Choroid plexus epithelial cell (primary cell): ENCODE data around the gene RBMS2.
A peak's percentile ranks its signal among the peaks of the same experiment; 100 is the strongest.

Experiments used
- DNase-seq: peaks from one replicate; pipeline ENCODE4 v3.0.0-alpha.2; 2010; ENCODE audit warnings: low read depth
- H3K4me3 ChIP-seq: 2 replicates; pipeline ENCODE4 v1.5.1; 2011; ENCODE audit warnings: low read depth, mild to moderate bottlenecking, control low read depth, low read length, moderate library complexity
- CTCF ChIP-seq: conservative IDR thresholded peaks from 2 replicates; pipeline ENCODE4 v1.5.1; 2011; ENCODE audit warnings: low read depth, mild to moderate bottlenecking, control low read depth, inconsistent platforms, low read length, moderate library complexity

The RBMS2 gene

GRCh38 chr12:56599041-56599440 is 77.4 kb downstream of the RBMS2 start:
- DNase-seq = no peak
- no peak for TF ChIP-seq CTCF
- no peak overlapping the region for H3K4me3 ChIP-seq

- no peak for DNase-seq
- no peak for TF ChIP-seq CTCF
- no peak overlapping the region for H3K4me3 ChIP-seq
Observed at GRCh38 chr12:56599797-56600196, 78.2 kb downstream of the RBMS2 start.

- no peak for DNase-seq
- no peak overlapping the region for H3K4me3 ChIP-seq
- no peak for TF ChIP-seq CTCF
Observed at GRCh38 chr12:56600753-56601152, 79.1 kb downstream of the RBMS2 start.

- peak; percentile 27 for TF ChIP-seq CTCF
- DNase-seq = peak; percentile 36
- H3K4me3 ChIP-seq = no peak overlapping the region
Observed at GRCh38 chr12:56601503-56601902, 79.9 kb downstream of the RBMS2 start.

- TF ChIP-seq CTCF = no peak
- peak; percentile 28 for DNase-seq
- H3K4me3 ChIP-seq = no peak overlapping the region
Observed at GRCh38 chr12:56602239-56602638, 80.6 kb downstream of the RBMS2 start.

GRCh38 chr12:56604355-56604754 is 82.7 kb downstream of the RBMS2 start:
- DNase-seq = no peak
- TF ChIP-seq CTCF = no peak
- H3K4me3 ChIP-seq = no peak overlapping the region

- no peak overlapping the region for H3K4me3 ChIP-seq
- TF ChIP-seq CTCF = no peak
- no peak for DNase-seq
Observed at GRCh38 chr12:56614627-56615026, 93.0 kb downstream of the RBMS2 start.
